Measurements from ENCODE around the gene LRFN3. TPM values are rescaled to one million over a fixed set of nuclear protein-coding genes. Genes with fewer than 3 reads are reported as not detected.

LRFN3 gene
- polyA plus RNA-seq, 4 donors = 3.5 to 11.7 (median 8.7) TPM

- H3K27ac ChIP-seq (ENCODE audit: low read depth in 1 of 3, low read length in 2 of 3) = peak overlapping the region in 2 of 3 donors; percentile 34 to 79
- H3K27me3 ChIP-seq (ENCODE audit: control insufficient read depth in 3 of 3, insufficient read depth in 3 of 3, low read length in 3 of 3) = peaks cover 0 to 24% (median 0%) of the 10 kb centered on the region in 3 donors
- H3K36me3 ChIP-seq (ENCODE audit: control insufficient read depth in 3 of 3, insufficient read depth in 2 of 3, low read depth in 1 of 3, low read length in 3 of 3) = peaks cover 0 to 3% (median 0%) of the 10 kb centered on the region in 3 donors
- DNase-seq (no peak), FAIRE-seq (no peak)
- H3K4me1 ChIP-seq (ENCODE audit: control insufficient read depth in 3 of 3, insufficient read depth in 2 of 3, low read depth in 1 of 3, low read length in 2 of 3) = peaks cover 0 to 6% (median 0%) of the 10 kb centered on the region in 3 donors
- peak overlapping the region in 1 of 3 donors; percentile 34 for H3K4me3 ChIP-seq (ENCODE audit: low read depth in 1 of 3, low read length in 3 of 3)
- WGBS, 3 donors = 46 to 65% (median 53%) methylated on average over 10 of the region's 10 CpGs
- no peaks in the 10 kb centered on the region for H3K9me3 ChIP-seq (ENCODE audit: control insufficient read depth in 2 of 2, insufficient read depth in 1 of 2, low read depth in 1 of 2, low read length in 1 of 2)
Measured at GRCh38 chr19:35902870-35903475, 33.2 kb upstream of the LRFN3 start.

GRCh38 chr19:35903550-35904179, 32.5 kb upstream of the LRFN3 start:
- Histone ChIP-seq H3K27ac (ENCODE audit: low read depth in 1 of 3, low read length in 2 of 3) (peak overlapping the region in 1 of 3 donors; percentile 79), H3K36me3 (ENCODE audit: control insufficient read depth in 3 of 3, insufficient read depth in 2 of 3, low read depth in 1 of 3, low read length in 3 of 3) (no peaks in the 10 kb centered on the region), H3K9me3 (ENCODE audit: control insufficient read depth in 2 of 2, insufficient read depth in 1 of 2, low read depth in 1 of 2, low read length in 1 of 2) (no peaks in the 10 kb centered on the region), H3K4me1 (ENCODE audit: control insufficient read depth in 3 of 3, insufficient read depth in 2 of 3, low read depth in 1 of 3, low read length in 2 of 3) (no peaks in the 10 kb centered on the region), H3K27me3 (ENCODE audit: control insufficient read depth in 3 of 3, insufficient read depth in 3 of 3, low read length in 3 of 3) (peaks cover 0 to 24% (median 0%) of the 10 kb centered on the region in 3 donors), H3K4me3 (ENCODE audit: low read depth in 1 of 3, low read length in 3 of 3) (peak overlapping the region in 1 of 3 donors; percentile 34)
- DNase-seq = peak; percentile 60 to 71
- WGBS, 3 donors = 1 to 4% (median 2%) methylated on average over 23 to 24 of the region's 24 CpGs
- FAIRE-seq = no peak

GRCh38 chr19:35904311-35905068, 31.7 kb upstream of the LRFN3 start:
- Histone ChIP-seq H3K9me3 (ENCODE audit: control insufficient read depth in 2 of 2, insufficient read depth in 1 of 2, low read depth in 1 of 2, low read length in 1 of 2) (no peaks in the 10 kb centered on the region), H3K4me1 (ENCODE audit: control insufficient read depth in 3 of 3, insufficient read depth in 2 of 3, low read depth in 1 of 3, low read length in 2 of 3) (no peaks in the 10 kb centered on the region), H3K27ac (ENCODE audit: low read depth in 1 of 3, low read length in 2 of 3) (peak overlapping the region in 1 of 3 donors; percentile 6), H3K36me3 (ENCODE audit: control insufficient read depth in 3 of 3, insufficient read depth in 2 of 3, low read depth in 1 of 3, low read length in 3 of 3) (no peaks in the 10 kb centered on the region), H3K27me3 (ENCODE audit: control insufficient read depth in 3 of 3, insufficient read depth in 3 of 3, low read length in 3 of 3) (peaks cover 0 to 24% (median 0%) of the 10 kb centered on the region in 3 donors), H3K4me3 (ENCODE audit: low read depth in 1 of 3, low read length in 3 of 3) (no peak overlapping the region)
- DNase-seq (no peak), FAIRE-seq (no peak)
- 82 to 85% (median 82%) methylated on average over 10 of the region's 10 CpGs for WGBS, 3 donors

GRCh38 chr19:35905178-35905727, 30.9 kb upstream of the LRFN3 start:
- DNase-seq = no peak
- H3K4me3 ChIP-seq (ENCODE audit: low read depth in 1 of 3, low read length in 3 of 3) = no peak overlapping the region
- H3K27me3 ChIP-seq (ENCODE audit: control insufficient read depth in 3 of 3, insufficient read depth in 3 of 3, low read length in 3 of 3) = peaks cover 0 to 24% (median 0%) of the 10 kb centered on the region in 3 donors
- no peaks in the 10 kb centered on the region for H3K36me3 ChIP-seq (ENCODE audit: control insufficient read depth in 3 of 3, insufficient read depth in 2 of 3, low read depth in 1 of 3, low read length in 3 of 3)
- WGBS, 3 donors = 71 to 77% (median 76%) methylated on average over 6 of the region's 6 CpGs
- no peak overlapping the region for H3K27ac ChIP-seq (ENCODE audit: low read depth in 1 of 3, low read length in 2 of 3)
- no peaks in the 10 kb centered on the region for H3K4me1 ChIP-seq (ENCODE audit: control insufficient read depth in 3 of 3, insufficient read depth in 2 of 3, low read depth in 1 of 3, low read length in 2 of 3)
- H3K9me3 ChIP-seq (ENCODE audit: control insufficient read depth in 2 of 2, insufficient read depth in 1 of 2, low read depth in 1 of 2, low read length in 1 of 2) = no peaks in the 10 kb centered on the region
- no peak for FAIRE-seq

GRCh38 chr19:35907377-35907745, 28.8 kb upstream of the LRFN3 start:
- DNase-seq = no peak
- H3K36me3 ChIP-seq (ENCODE audit: control insufficient read depth in 3 of 3, insufficient read depth in 2 of 3, low read depth in 1 of 3, low read length in 3 of 3) = no peaks in the 10 kb centered on the region
- peak overlapping the region in 1 of 3 donors; percentile 75 for H3K27ac ChIP-seq (ENCODE audit: low read depth in 1 of 3, low read length in 2 of 3)
- H3K4me3 ChIP-seq (ENCODE audit: low read depth in 1 of 3, low read length in 3 of 3) = peak overlapping the region in 1 of 3 donors; percentile 1
- WGBS, 3 donors = 50 to 70% (median 51%) methylated on average over 12 of the region's 12 CpGs
- H3K4me1 ChIP-seq (ENCODE audit: control insufficient read depth in 3 of 3, insufficient read depth in 2 of 3, low read depth in 1 of 3, low read length in 2 of 3) = no peaks in the 10 kb centered on the region
- H3K27me3 ChIP-seq (ENCODE audit: control insufficient read depth in 3 of 3, insufficient read depth in 3 of 3, low read length in 3 of 3) = peaks cover 0 to 14% (median 0%) of the 10 kb centered on the region in 3 donors
- FAIRE-seq = no peak
- H3K9me3 ChIP-seq (ENCODE audit: control insufficient read depth in 2 of 2, insufficient read depth in 1 of 2, low read depth in 1 of 2, low read length in 1 of 2) = no peaks in the 10 kb centered on the region

DNA sequence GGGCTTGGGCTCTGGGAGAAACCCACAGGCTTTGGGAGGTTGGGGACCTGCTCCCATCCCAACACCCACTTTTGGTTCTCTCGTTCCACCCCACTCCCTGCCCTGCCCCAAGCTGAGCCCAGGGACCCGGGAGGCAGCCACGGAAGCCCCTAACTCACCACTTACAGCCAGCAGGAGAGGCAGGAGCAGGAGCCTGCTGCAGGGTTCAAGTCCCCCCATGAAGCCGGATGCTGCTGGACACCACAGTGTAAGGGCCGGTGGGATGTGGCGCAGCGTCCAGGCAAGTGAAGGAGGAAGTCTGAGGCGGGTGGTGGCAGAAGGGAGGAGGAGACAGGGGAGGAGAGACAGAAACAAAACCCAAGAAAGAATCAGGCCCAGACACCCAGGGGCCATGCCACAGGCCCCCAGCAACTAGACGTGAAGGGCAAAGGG, 28.1 kb upstream of the LRFN3 start, which contains the start of gene TYROBP:
TYROBP (minus strand) TSS at position 286 of the 432 bp plus-strand sequence; CDS start at position 219, 67 bp downstream.
- no peaks in the 10 kb centered on the region for H3K36me3 ChIP-seq (ENCODE audit: control insufficient read depth in 3 of 3, insufficient read depth in 2 of 3, low read depth in 1 of 3, low read length in 3 of 3)
- FAIRE-seq = no peak
- no peak for DNase-seq
- H3K4me3 ChIP-seq (ENCODE audit: low read depth in 1 of 3, low read length in 3 of 3) = peak within 1 kb of the TSS in 1 of 3 donors; percentile 1
- WGBS, 3 donors = 61 to 77% (median 75%) methylated on average over 9 of the region's 9 CpGs
- H3K27ac ChIP-seq (ENCODE audit: low read depth in 1 of 3, low read length in 2 of 3) = peak within 1 kb of the TSS in 1 of 3 donors; percentile 75
- no peaks in the 10 kb centered on the region for H3K9me3 ChIP-seq (ENCODE audit: control insufficient read depth in 2 of 2, insufficient read depth in 1 of 2, low read depth in 1 of 2, low read length in 1 of 2)
- no peaks in the 10 kb centered on the region for H3K4me1 ChIP-seq (ENCODE audit: control insufficient read depth in 3 of 3, insufficient read depth in 2 of 3, low read depth in 1 of 3, low read length in 2 of 3)
- peaks cover 0 to 11% (median 0%) of the 10 kb centered on the region in 3 donors for H3K27me3 ChIP-seq (ENCODE audit: control insufficient read depth in 3 of 3, insufficient read depth in 3 of 3, low read length in 3 of 3)

GRCh38 chr19:35908973-35909683, 27.0 kb upstream of the LRFN3 start:
- 60 to 69% (median 62%) methylated on average over 9 to 10 of the region's 10 CpGs for WGBS, 3 donors
- FAIRE-seq (no peak), DNase-seq (peak in 1 of 2 donors; percentile 8)
- peak overlapping the region in 1 of 3 donors; percentile 85 for H3K27ac ChIP-seq (ENCODE audit: low read depth in 1 of 3, low read length in 2 of 3)
- H3K4me3 ChIP-seq (ENCODE audit: low read depth in 1 of 3, low read length in 3 of 3) = no peak overlapping the region
- H3K27me3 ChIP-seq (ENCODE audit: control insufficient read depth in 3 of 3, insufficient read depth in 3 of 3, low read length in 3 of 3) = peaks cover 0 to 2% (median 0%) of the 10 kb centered on the region in 3 donors
- H3K36me3 ChIP-seq (ENCODE audit: control insufficient read depth in 3 of 3, insufficient read depth in 2 of 3, low read depth in 1 of 3, low read length in 3 of 3) = no peaks in the 10 kb centered on the region
- no peaks in the 10 kb centered on the region for H3K4me1 ChIP-seq (ENCODE audit: control insufficient read depth in 3 of 3, insufficient read depth in 2 of 3, low read depth in 1 of 3, low read length in 2 of 3)
- H3K9me3 ChIP-seq (ENCODE audit: control insufficient read depth in 2 of 2, insufficient read depth in 1 of 2, low read depth in 1 of 2, low read length in 1 of 2) = no peaks in the 10 kb centered on the region

Measured in small intestine (tissue), 7 donors.